Activated naive CD4-positive, alpha-beta T cell treated with anti-CD3 and anti-CD28 coated beads for 36 hours (primary cell): Measurements from ENCODE around the gene SLC35F5. TPM values are rescaled to one million over a fixed set of nuclear protein-coding genes. Genes with fewer than 3 reads are reported as not detected.

Source experiments
- CTCF ChIA-PET: fragments of 350-600 bp; sonication (Branson Sonifier 250); formaldehyde crosslinking; loops from one replicate; lab custom pipeline; 2021; ENCODE audit warnings: antibody characterized with exemption; lab: Charles Lee
- DNase-seq: peaks from one replicate; pipeline ENCODE4 v3.0.0-alpha.2; 2020
- H3K27ac Mint-ChIP-seq: one replicate; pipeline ENCODE4 v1.8.0; 2021; ENCODE audit warnings: mild to moderate bottlenecking, mixed read lengths
- H3K27me3 Mint-ChIP-seq: one replicate; pipeline ENCODE4 v1.8.0; 2021; ENCODE audit warnings: low read depth, mixed read lengths
- H3K36me3 Mint-ChIP-seq: one replicate; pipeline ENCODE4 v1.8.0; 2021; ENCODE audit warnings: low read depth, mixed read lengths
- H3K4me1 Mint-ChIP-seq: one replicate; pipeline ENCODE4 v1.8.0; 2021; ENCODE audit warnings: low read depth, mixed read lengths
- H3K4me3 Mint-ChIP-seq: one replicate; pipeline ENCODE4 v1.8.0; 2021; ENCODE audit warnings: mild to moderate bottlenecking, moderate library complexity, mixed read lengths
- H3K9me3 Mint-ChIP-seq: one replicate; pipeline ENCODE4 v1.8.0; 2021; ENCODE audit warnings: mixed read lengths
- intact Hi-C: fragments of 100-400 bp; cut with micrococcal nuclease; formaldehyde crosslinking; loops from one replicate; pipeline ENCODE4 v1.15.1; 2023
- total RNA-seq, 2 experiments: library from RNA; stranded (reverse); gene quantifications; one replicate each; pipeline ENCODE4 v1.2.3, GENCODE V29; 2021

Gene SLC35F5, protein sequence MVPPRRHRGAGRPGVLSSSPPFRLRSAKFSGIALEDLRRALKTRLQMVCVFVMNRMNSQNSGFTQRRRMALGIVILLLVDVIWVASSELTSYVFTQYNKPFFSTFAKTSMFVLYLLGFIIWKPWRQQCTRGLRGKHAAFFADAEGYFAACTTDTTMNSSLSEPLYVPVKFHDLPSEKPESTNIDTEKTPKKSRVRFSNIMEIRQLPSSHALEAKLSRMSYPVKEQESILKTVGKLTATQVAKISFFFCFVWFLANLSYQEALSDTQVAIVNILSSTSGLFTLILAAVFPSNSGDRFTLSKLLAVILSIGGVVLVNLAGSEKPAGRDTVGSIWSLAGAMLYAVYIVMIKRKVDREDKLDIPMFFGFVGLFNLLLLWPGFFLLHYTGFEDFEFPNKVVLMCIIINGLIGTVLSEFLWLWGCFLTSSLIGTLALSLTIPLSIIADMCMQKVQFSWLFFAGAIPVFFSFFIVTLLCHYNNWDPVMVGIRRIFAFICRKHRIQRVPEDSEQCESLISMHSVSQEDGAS
- total RNA-seq: 10 to 100 TPM; 12.1 to 13.7 TPM

DNA sequence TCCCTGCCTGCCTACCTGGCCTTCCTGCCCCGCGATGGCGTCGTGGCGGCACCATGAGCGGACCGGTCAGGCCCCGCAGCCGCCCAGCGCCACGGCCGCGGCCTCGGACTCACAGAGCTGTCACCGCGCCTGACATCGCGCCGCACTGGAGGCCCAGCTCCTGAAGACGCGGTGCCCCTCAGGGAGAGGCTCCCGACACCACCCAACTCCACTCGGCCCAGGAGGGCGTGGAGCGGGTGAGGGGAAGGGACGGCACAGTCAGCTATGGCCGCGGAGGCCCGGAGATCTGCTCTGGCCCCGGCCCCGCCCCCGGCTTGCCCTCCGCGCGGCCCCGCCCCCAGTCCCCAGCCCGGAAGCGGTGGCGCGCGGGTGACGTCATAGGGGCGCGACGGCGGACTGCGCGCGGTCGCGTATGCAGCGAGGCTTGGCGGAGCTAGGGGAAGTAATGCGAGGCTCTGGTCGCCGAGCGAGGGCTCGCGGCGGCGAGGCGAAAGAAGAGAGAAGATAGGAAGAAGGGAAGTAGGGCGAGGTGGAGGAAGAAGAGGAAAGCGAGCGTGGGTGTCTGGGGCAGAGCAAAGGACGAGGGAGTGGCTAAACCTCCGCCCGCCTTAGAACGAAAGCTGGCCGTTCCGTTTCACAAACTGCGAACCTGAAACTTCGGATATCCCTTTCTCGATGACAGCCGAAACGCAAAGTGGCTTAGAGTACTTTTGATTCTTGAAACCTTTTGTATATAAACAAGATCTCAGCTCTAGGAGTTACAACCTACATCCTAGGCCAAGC, at the start of gene SLC35F5:
SLC35F5 (minus strand) TSS at position 288 of the 783 bp plus-strand sequence; CDS start at position 55, 233 bp downstream.
- peak; percentile 89 for DNase-seq
- Mint-ChIP-seq H3K9me3 (no peaks in the 10 kb centered on the region), H3K27me3 (no peaks in the 10 kb centered on the region), H3K27ac (peak within 1 kb of the TSS; percentile 99), H3K4me3 (peak within 1 kb of the TSS; percentile 98), H3K4me1 (peaks cover 17% of the 10 kb centered on the region), H3K36me3 (peaks cover 5% of the 10 kb centered on the region)
- CTCF ChIA-PET: interaction anchor here (0.7 to 2.1 kb wide), 10 partner anchors 35 to 224 kb away, joined by 3 to 6 read pairs (median 3); no protein-coding TSS in a partner anchor
- intact Hi-C loops: loop anchor here (1.0 to 5.0 kb wide), 8 partner anchors 36 to 223 kb away; no protein-coding TSS in a partner anchor

DNA sequence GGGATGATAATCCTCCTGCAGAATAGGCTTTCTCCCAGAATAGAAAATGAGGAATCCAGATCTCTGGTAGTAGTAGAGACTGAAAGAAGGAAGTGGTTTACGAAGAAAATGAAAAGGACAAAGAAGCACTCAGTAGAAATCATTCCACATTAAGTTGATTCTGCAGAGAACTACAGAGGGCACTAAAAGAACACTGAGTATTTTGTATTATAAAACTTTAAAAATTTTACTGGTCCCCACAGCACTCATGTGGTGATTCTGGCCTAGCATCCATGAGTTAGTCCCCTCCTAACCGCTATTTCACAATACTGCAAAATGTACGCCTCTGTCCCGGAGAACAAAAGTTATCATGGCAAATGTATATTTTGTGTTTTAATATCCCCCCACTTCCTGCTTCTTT, 42.9 kb upstream of the SLC35F5 start:
- Mint-ChIP-seq H3K4me1 (peaks cover 13% of the 10 kb centered on the region), H3K36me3 (no peaks in the 10 kb centered on the region), H3K4me3 (no peak overlapping the region), H3K9me3 (no peaks in the 10 kb centered on the region), H3K27me3 (no peaks in the 10 kb centered on the region), H3K27ac (no peak overlapping the region)
- intact Hi-C loops: loop anchor here (2.0 kb wide), 1 partner anchor 179 kb away; no protein-coding TSS in a partner anchor
- no peak for DNase-seq
- CTCF ChIA-PET: no interaction called here

DNA sequence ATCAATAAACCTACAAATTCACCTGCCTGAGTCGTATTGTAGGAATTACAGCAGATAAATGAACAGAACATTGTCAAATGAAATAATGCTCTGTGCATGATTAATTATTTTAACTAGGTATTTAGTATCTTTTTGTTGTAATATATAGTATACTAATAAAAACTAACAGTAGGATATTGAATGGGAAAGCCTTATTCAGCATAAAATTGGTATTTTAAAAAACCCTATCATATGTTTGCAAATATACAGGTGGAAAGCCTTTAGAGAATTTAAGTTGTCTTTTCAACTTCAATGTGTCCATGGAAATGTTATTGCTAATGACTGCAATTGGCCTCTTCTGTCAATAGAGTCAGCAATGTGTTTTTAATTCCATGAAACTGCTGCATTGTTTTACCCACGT, 40.8 kb upstream of the SLC35F5 start:
- intact Hi-C loops: no loop called here
- no peak for DNase-seq
- CTCF ChIA-PET: no interaction called here
- Mint-ChIP-seq H3K36me3 (no peaks in the 10 kb centered on the region), H3K9me3 (no peaks in the 10 kb centered on the region), H3K4me1 (peaks cover 25% of the 10 kb centered on the region), H3K4me3 (no peak overlapping the region), H3K27me3 (no peaks in the 10 kb centered on the region), H3K27ac (no peak overlapping the region)

DNA sequence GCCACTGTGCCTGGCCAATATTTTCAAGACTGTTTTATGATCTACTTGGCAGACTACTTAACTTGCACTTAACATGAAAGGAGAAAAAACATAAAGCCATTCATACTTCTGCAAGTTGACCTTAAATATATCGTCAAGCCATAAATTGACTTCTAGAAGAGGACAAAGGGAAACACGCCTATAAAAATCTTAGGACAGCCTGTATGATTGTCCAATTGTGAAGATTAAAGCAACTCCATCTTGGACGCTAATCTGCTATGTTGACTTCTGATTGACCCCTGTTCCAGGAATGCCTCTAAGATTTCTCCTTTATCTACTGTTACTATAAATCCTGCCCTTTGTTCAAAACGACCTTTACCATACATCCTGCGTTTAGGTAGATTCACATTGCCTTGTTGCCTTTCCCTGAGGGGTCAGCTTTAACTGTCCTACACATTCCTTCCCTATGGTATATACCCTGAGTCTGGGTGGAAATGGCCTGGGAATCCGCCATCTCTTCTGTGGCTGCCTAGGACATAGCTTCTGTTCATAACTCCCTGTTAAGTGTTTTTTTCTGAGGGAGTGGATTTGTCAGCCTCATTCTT, 40.2 kb upstream of the SLC35F5 start:
- Mint-ChIP-seq H3K4me3 (no peak overlapping the region), H3K27ac (no peak overlapping the region), H3K4me1 (peaks cover 30% of the 10 kb centered on the region), H3K27me3 (no peaks in the 10 kb centered on the region), H3K9me3 (no peaks in the 10 kb centered on the region), H3K36me3 (no peaks in the 10 kb centered on the region)
- intact Hi-C loops: no loop called here
- DNase-seq: no peak
- CTCF ChIA-PET: interaction anchor here (1.0 kb wide), 1 partner anchor 55 kb away, joined by 3 read pairs; no protein-coding TSS in a partner anchor

DNA sequence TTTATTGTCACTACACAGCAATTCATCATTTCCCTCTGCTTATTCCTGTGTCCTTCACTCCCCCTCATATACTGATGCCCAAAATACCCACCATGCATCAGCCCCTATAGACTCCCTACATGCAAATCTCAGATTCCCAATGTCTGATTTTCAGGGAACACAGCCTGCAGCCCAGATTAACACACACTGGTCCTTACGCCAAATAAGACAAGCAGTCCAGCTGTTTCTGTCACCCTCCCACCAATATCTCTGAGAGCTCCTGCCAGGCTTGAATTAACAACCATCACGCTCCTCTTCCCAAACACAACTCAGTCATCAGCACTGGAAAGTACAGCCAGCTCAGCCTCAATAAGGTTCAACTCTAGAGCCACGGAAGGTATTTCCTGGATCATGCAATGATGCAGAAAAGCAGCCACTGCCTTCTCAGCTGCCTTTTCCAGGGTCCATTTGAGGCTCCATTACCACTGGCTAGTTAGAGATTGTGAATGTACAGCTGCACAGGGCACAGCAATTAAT, 39.0 kb upstream of the SLC35F5 start:
- CTCF ChIA-PET: interaction anchor here (1.0 kb wide), 1 partner anchor 56 kb away, joined by 3 read pairs; no protein-coding TSS in a partner anchor
- Mint-ChIP-seq H3K36me3 (no peaks in the 10 kb centered on the region), H3K27me3 (no peaks in the 10 kb centered on the region), H3K4me3 (no peak overlapping the region), H3K9me3 (no peaks in the 10 kb centered on the region), H3K27ac (no peak overlapping the region), H3K4me1 (peaks cover 36% of the 10 kb centered on the region)
- no peak for DNase-seq
- intact Hi-C loops: no loop called here

DNA sequence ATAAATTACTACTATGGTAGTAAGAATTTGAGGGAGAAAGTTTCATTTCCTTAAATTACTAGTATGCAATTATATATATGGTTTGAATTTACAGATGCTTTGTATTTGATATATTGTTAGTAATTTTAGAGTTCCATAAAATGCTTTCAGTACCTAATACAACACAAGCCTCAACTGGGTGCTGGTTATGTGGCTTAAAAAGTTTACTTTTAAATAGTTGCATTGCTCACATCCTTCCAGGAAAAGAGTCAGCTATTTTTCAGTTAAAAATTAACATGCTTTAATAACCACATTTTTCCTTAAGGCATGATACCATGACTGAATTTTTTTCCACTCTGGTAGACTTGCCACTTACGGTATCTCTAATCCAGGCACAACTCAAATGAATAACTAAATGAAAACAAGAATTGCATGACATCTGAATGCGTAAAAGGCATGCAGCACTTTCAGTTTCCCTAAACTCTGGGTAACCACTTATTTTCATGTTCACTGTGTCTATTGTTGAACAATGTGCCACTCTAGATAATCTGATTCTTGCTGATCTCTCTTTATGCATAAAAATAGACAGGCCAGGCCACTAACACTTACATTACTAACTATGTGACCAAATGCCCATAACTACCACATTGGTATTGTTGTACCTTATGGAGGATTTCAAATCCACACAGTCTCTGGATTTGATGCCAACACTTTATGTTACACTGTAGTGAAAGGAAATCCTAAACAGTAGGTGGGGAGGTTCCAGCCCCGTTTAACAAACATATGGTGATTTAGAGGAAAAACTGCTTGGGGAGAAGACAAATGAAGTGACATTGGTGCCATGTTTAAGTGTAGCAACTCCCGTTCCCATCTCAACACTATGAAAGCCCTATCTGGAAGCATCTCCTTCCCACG, 35.5 kb upstream of the SLC35F5 start:
- CTCF ChIA-PET: interaction anchor here (0.9 to 1.1 kb wide), 3 partner anchors 33 to 95 kb away, joined by 3 to 4 read pairs (median 3); partner anchors contain the start of gene SLC35F5
- intact Hi-C loops: loop anchor here (1.0 to 2.0 kb wide), 7 partner anchors 36 to 187 kb away; partner anchors contain the start of gene SLC35F5
- Mint-ChIP-seq H3K27me3 (no peaks in the 10 kb centered on the region), H3K27ac (peak overlapping the region; percentile 94), H3K36me3 (no peaks in the 10 kb centered on the region), H3K9me3 (no peaks in the 10 kb centered on the region), H3K4me1 (peaks cover 36% of the 10 kb centered on the region), H3K4me3 (peak overlapping the region; percentile 26)
- peak; percentile 59 for DNase-seq

DNA sequence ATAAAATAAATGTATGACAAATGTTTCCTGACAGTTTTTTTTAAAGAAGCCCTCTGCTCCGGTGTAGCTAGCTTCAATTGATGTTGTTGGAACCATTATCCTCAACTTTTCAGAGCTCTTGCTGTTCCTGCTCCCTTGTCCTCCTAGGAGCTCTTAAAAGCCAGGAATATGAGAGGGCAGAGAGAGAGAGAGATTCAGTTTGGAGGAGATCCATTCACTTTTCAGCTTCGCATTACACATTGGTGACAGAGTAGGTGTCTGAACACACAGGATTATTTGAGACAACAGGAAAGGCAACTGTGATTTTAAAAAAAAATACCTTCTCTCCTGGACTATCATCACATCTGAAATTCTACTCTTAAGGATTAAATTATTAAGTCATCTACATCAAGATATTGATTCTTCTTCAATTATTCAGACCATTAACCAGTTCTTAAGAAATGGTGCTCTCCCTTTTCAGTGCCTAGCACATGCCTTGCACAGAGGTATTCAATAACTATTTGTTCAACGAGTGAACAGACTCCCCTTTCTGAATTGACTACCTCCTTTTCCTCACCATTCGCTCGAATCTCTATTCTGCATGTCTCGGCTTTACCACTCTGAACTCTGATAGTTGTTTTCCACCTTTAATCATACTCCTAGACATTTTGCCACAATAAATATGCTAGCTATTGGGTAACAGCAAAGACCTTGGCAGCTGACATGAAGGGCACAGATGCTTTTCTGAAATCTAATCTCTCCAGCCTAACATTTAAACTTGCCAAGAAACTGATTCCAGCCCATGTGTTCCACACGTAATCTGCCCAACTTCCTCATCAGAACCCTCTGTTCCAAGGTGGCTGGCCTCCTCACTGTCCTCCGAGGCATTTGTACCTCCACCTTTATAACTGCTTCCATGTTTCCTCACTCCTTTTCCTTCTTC, 28.6 kb upstream of the SLC35F5 start:
- Mint-ChIP-seq H3K9me3 (no peaks in the 10 kb centered on the region), H3K36me3 (no peaks in the 10 kb centered on the region), H3K27ac (no peak overlapping the region), H3K4me1 (no peaks in the 10 kb centered on the region), H3K4me3 (no peak overlapping the region), H3K27me3 (no peaks in the 10 kb centered on the region)
- intact Hi-C loops: no loop called here
- CTCF ChIA-PET: interaction anchor here (0.6 to 0.8 kb wide), 3 partner anchors 36 to 257 kb away, joined by 3 to 5 read pairs (median 4); no protein-coding TSS in a partner anchor
- no peak for DNase-seq

DNA sequence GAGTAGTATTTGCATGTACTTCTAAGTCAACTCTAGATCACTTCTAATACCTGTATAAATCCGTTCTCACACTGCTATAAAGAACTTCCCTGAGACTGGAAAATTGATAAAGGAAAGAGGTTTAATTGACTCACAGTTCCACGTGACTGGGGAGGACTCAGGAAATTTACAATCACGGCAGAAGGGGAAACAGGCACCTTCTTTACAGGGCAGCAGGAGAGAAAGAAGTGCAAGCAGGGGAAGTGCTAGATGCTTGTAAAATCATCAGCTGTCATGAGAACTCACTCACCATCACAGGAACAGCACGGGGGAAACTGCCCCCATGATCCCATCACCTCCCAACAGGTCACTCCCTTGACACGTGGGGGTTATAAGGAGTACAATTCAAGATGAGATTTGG, 24.0 kb upstream of the SLC35F5 start:
- H3K27ac Mint-ChIP-seq: no peak overlapping the region
- no peak overlapping the region for H3K4me3 Mint-ChIP-seq
- H3K36me3 Mint-ChIP-seq: no peaks in the 10 kb centered on the region
- H3K4me1 Mint-ChIP-seq: no peaks in the 10 kb centered on the region
- CTCF ChIA-PET: no interaction called here
- H3K9me3 Mint-ChIP-seq: no peaks in the 10 kb centered on the region
- peaks cover 2% of the 10 kb centered on the region for H3K27me3 Mint-ChIP-seq
- intact Hi-C loops: no loop called here
- no peak for DNase-seq

DNA sequence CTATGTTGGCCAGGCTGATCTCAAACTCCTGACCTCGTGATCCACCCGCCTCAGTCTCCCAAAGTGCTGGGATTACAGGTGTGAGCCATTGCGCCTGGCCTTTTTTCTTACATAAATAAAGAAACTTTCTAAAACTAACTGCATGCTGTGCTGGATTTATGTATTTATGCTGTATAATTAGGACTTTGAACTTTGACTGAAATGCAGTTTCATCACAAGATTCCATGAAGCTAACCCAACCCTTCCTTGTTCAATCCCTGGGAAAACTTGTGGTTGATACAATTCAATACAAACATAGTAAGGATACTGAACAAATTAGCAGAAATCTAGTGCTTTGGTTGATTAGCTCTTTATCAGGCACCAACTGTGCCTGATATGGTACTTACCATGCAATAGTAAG, 20.9 kb upstream of the SLC35F5 start:
- Mint-ChIP-seq H3K4me1 (no peaks in the 10 kb centered on the region), H3K36me3 (no peaks in the 10 kb centered on the region), H3K27ac (no peak overlapping the region), H3K9me3 (no peaks in the 10 kb centered on the region), H3K27me3 (peaks cover 2% of the 10 kb centered on the region), H3K4me3 (no peak overlapping the region)
- CTCF ChIA-PET: no interaction called here
- no peak for DNase-seq
- intact Hi-C loops: no loop called here

DNA sequence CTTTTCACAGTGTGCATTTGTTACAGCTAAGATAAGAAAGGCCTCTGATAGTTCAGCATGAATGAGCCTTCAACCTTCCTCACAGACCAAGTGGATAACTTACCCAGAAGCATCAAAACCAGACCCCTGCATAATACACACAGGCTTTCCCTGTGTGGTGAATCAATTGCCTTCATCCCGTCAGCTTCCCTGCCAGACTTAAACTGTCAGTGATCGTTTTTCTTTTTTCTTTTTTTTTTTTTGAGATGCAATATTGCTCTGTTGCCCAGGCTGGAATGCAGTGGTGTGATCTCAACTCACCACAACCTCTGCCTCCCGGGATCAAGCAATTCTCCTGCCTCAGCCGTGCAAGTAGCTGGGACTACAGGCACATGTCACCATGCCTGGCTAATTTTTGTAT, 20.5 kb upstream of the SLC35F5 start:
- CTCF ChIA-PET: no interaction called here
- Mint-ChIP-seq H3K9me3 (no peaks in the 10 kb centered on the region), H3K27me3 (peaks cover 2% of the 10 kb centered on the region), H3K4me3 (no peak overlapping the region), H3K4me1 (no peaks in the 10 kb centered on the region), H3K27ac (no peak overlapping the region), H3K36me3 (no peaks in the 10 kb centered on the region)
- intact Hi-C loops: no loop called here
- no peak for DNase-seq
